IMR-90 (cell line): Measurements from ENCODE around the gene DOCK4. TPM values are rescaled to one million over a fixed set of nuclear protein-coding genes. Genes with fewer than 3 reads are reported as not detected.

ENCODE experiments used
- ATAC-seq: fragments of 200-7000 bp; cut with Tn5 transposase; 2 replicates; pipeline ENCODE4 v1.9.1; 2020; ENCODE audit warnings: low read depth, mild to moderate bottlenecking, moderate library complexity
- BruUV-seq: library from RNA; stranded (reverse); fragments of 400-500 nt; replicated peaks from 2 replicates; lab custom pipeline; 2021; lab: Mats Ljungman, UMichigan
- CTCF ChIA-PET: fragments of 300-600 bp; formaldehyde crosslinking; extraction: SDS; loops from one replicate; lab custom pipeline; 2021; ENCODE audit warnings: antibody characterized with exemption; lab: Yijun Ruan, JAX
- POLR2A ChIA-PET: fragments of 300-600 bp; sonication (Branson Sonifier 250); formaldehyde crosslinking; loops from one replicate; lab custom pipeline; 2022; ENCODE audit warnings: antibody characterized with exemption; ENCODE audit not compliant: unreplicated experiment; lab: Charles Lee
- DNase-seq: peaks from one replicate; pipeline ENCODE4 v3.0.0; 2013
- H2AFZ ChIP-seq: replicated peaks from 2 replicates; pipeline ENCODE3; 2013; ENCODE audit warnings: low read length, mild to moderate bottlenecking; ENCODE audit not compliant: poor library complexity
- H2AK5ac ChIP-seq: 2 replicates; pipeline ENCODE4 v1.6.1; 2013; ENCODE audit warnings: low read depth, low read length, inconsistent platforms
- H2AK9ac ChIP-seq: replicated peaks from 2 replicates; pipeline ENCODE3; 2013; ENCODE audit warnings: mild to moderate bottlenecking, low read depth, low read length, moderate library complexity; ENCODE audit not compliant: poor library complexity
- H2BK120ac ChIP-seq: 2 replicates; pipeline ENCODE4 v1.6.1; 2013; ENCODE audit warnings: low read depth, low read length, inconsistent platforms
- H2BK15ac ChIP-seq: 3 replicates; pipeline ENCODE4 v1.6.1; 2013; ENCODE audit warnings: low read depth, low read length, inconsistent platforms
- H2BK20ac ChIP-seq: 2 replicates; pipeline ENCODE4 v1.6.1; 2013; ENCODE audit warnings: low read depth, mild to moderate bottlenecking, inconsistent platforms, low read length, moderate library complexity
- H2BK5ac ChIP-seq: 2 replicates; pipeline ENCODE4 v1.6.1; 2013; ENCODE audit warnings: mild to moderate bottlenecking, low read depth, low read length, inconsistent platforms; ENCODE audit not compliant: poor library complexity, severe bottlenecking
- H3K14ac ChIP-seq: replicated peaks from 2 replicates; pipeline ENCODE4 v1.6.1; 2013; ENCODE audit warnings: low read depth, low read length, inconsistent platforms
- H3K18ac ChIP-seq: 2 replicates; pipeline ENCODE4 v1.6.1; 2013; ENCODE audit warnings: low read depth, low read length, control low read depth
- H3K23ac ChIP-seq: 2 replicates; pipeline ENCODE4 v1.6.1; 2013; ENCODE audit warnings: low read depth, low read length, inconsistent platforms
- H3K27ac ChIP-seq: 2 replicates; pipeline ENCODE4 v1.5.1; 2013; ENCODE audit warnings: mild to moderate bottlenecking, control low read depth, low read length; ENCODE audit not compliant: insufficient read depth
- H3K27me3 ChIP-seq: 2 replicates; pipeline ENCODE4 v1.6.1; 2013; ENCODE audit warnings: low read length; ENCODE audit not compliant: control insufficient read depth, insufficient read depth
- H3K36me3 ChIP-seq: 2 replicates; pipeline ENCODE4 v1.6.1; 2013; ENCODE audit warnings: low read length, mixed read lengths; ENCODE audit not compliant: control insufficient read depth, insufficient read depth
- H3K4ac ChIP-seq: 2 replicates; pipeline ENCODE4 v1.6.1; 2013; ENCODE audit warnings: low read depth, low read length, inconsistent platforms
- H3K4me1 ChIP-seq: 2 replicates; pipeline ENCODE4 v1.6.1; 2013; ENCODE audit warnings: low read length, mixed read lengths; ENCODE audit not compliant: control insufficient read depth, insufficient read depth
- H3K4me2 ChIP-seq: 2 replicates; pipeline ENCODE4 v1.6.1; 2013; ENCODE audit warnings: low read depth, mild to moderate bottlenecking, control low read depth, low read length, moderate library complexity
- H3K4me3 ChIP-seq: 2 replicates; pipeline ENCODE4 v1.5.1; 2013; ENCODE audit warnings: low read depth, mild to moderate bottlenecking, control low read depth, low read length, moderate library complexity; ENCODE audit not compliant: insufficient read depth
- H3K56ac ChIP-seq: 2 replicates; pipeline ENCODE4 v1.6.1; 2013; ENCODE audit warnings: low read length, inconsistent platforms; ENCODE audit not compliant: insufficient read depth; ENCODE audit errors: extremely low read depth
- H3K79me1 ChIP-seq, 2 experiments: 2 replicates each; pipeline ENCODE4 v1.6.1; 2013; ENCODE audit warnings: low read length in 2 of 2, inconsistent platforms in 1 of 2, low read depth in 1 of 2
- H3K9ac ChIP-seq: 2 replicates; pipeline ENCODE4 v1.6.1; 2013; ENCODE audit warnings: low read depth, low read length, control low read depth
- H3K9me1 ChIP-seq: 2 replicates; pipeline ENCODE4 v1.6.1; 2013; ENCODE audit warnings: low read length, inconsistent platforms; ENCODE audit not compliant: insufficient read depth
- H3K9me3 ChIP-seq: 2 replicates; pipeline ENCODE4 v1.6.1; 2013; ENCODE audit warnings: low read length; ENCODE audit not compliant: control insufficient read depth, insufficient read depth
- H4K20me1 ChIP-seq: 2 replicates; pipeline ENCODE4 v1.6.1; 2013; ENCODE audit warnings: low read length, inconsistent platforms; ENCODE audit not compliant: insufficient read depth
- H4K5ac ChIP-seq: 2 replicates; pipeline ENCODE4 v1.6.1; 2013; ENCODE audit warnings: mild to moderate bottlenecking, low read depth, low read length, control low read depth
- H4K8ac ChIP-seq, 2 experiments: 2 replicates each; pipeline ENCODE4 v1.6.1; 2013; ENCODE audit warnings: low read depth in 2 of 2, low read length in 2 of 2, control low read depth in 1 of 2, inconsistent platforms in 1 of 2
- H4K91ac ChIP-seq: 2 replicates; pipeline ENCODE4 v1.6.1; 2013; ENCODE audit warnings: low read depth, low read length, inconsistent platforms; ENCODE audit not compliant: insufficient read depth
- BHLHE40 ChIP-seq: fragments of 150-350 bp; IDR thresholded peaks from 2 replicates; pipeline ENCODE4 v1.6.1; 2016; ENCODE audit warnings: mild to moderate bottlenecking, low read depth, low read length
- CTCF ChIP-seq: conservative IDR thresholded peaks from 2 replicates; pipeline ENCODE4 v1.5.1; 2012; ENCODE audit warnings: mild to moderate bottlenecking, low read depth, low read length, improper control_type of control experiment
- ELK1 ChIP-seq: fragments of 150-350 bp; IDR thresholded peaks from 2 replicates; pipeline ENCODE4 v1.6.1; 2016; ENCODE audit warnings: low read depth, mild to moderate bottlenecking, low read length, moderate library complexity, borderline replicate concordance
- FOS ChIP-seq: fragments of 150-350 bp; IDR thresholded peaks from 2 replicates; pipeline ENCODE4 v1.6.1; 2016; ENCODE audit warnings: low read depth, low read length
- MAFK ChIP-seq: IDR thresholded peaks from 2 replicates; pipeline ENCODE4 v1.6.1; 2012; ENCODE audit warnings: low read depth, low read length, improper control_type of control experiment
- MAZ ChIP-seq: IDR thresholded peaks from 2 replicates; pipeline ENCODE4 v1.6.1; 2012; ENCODE audit warnings: low read depth, mild to moderate bottlenecking, low read length, improper control_type of control experiment, moderate library complexity, borderline replicate concordance
- MXI1 ChIP-seq: IDR thresholded peaks from 2 replicates; pipeline ENCODE4 v1.6.1; 2012; ENCODE audit warnings: low read depth, mild to moderate bottlenecking, low read length, moderate library complexity, borderline replicate concordance
- NFE2L2 ChIP-seq: fragments of 150-350 bp; IDR thresholded peaks from 2 replicates; pipeline ENCODE4 v1.6.1; 2016; ENCODE audit warnings: low read depth, mild to moderate bottlenecking, low read length
- POLR2A ChIP-seq: IDR thresholded peaks from 2 replicates; pipeline ENCODE4 v1.6.1; 2012; ENCODE audit warnings: mild to moderate bottlenecking, low read depth, low read length
- RAD21 ChIP-seq: IDR thresholded peaks from 2 replicates; pipeline ENCODE4 v1.6.1; 2012; ENCODE audit warnings: low read length, improper control_type of control experiment
- RCOR1 ChIP-seq: IDR thresholded peaks from 2 replicates; pipeline ENCODE4 v1.6.1; 2012; ENCODE audit warnings: mild to moderate bottlenecking, low read length, improper control_type of control experiment; ENCODE audit not compliant: insufficient replicate concordance
- RFX5 ChIP-seq: IDR thresholded peaks from 2 replicates; pipeline ENCODE4 v1.8.0; 2012; ENCODE audit warnings: low read depth, mild to moderate bottlenecking, low read length, moderate library complexity
- SMC3 ChIP-seq: fragments of 150-350 bp; IDR thresholded peaks from 2 replicates; pipeline ENCODE4 v1.6.1; 2016; ENCODE audit warnings: low read depth, mild to moderate bottlenecking, antibody characterized with exemption, low read length, moderate library complexity
- WGBS, 2 experiments: methylation state at CpG; one replicate each; pipeline versions ENCODE4 v1.1.5 to v1.1.7; 2013; ENCODE audit warnings: missing lambda C conversion rate in 2 of 2; ENCODE audit not compliant: insufficient read length in 1 of 2; ENCODE audit errors: extremely low coverage in 2 of 2; 5-methylcytosine and 5-hydroxymethylcytosine counted together
- dilution Hi-C: fragments of 300-500 bp; cut with HindIII; formaldehyde crosslinking; loops from one replicate; pipeline ENCODE4 v1.14.3; 2018; ENCODE audit warnings: low sequenced_read_pairs; ENCODE audit not compliant: unreplicated experiment
- in situ Hi-C: fragments of 300-500 bp; cut with MboI; formaldehyde crosslinking; loops from 3 replicates; pipeline ENCODE4 v1.14.3; 2019; ENCODE audit warnings: low sequenced_read_pairs, inconsistent platforms, mixed read lengths
- intact Hi-C: fragments of 100-400 bp; cut with micrococcal nuclease; formaldehyde crosslinking; loops from 2 replicates; pipeline ENCODE4 v1.10.0; 2022
- polyA plus RNA-seq, 3 experiments: library from polyadenylated mRNA; depleted of rRNA; stranded (reverse); fragments of >200 nt; gene quantifications; 2 replicates each; pipeline ENCODE4 v1.2.3, GENCODE V29; 2012; ENCODE audit warnings: low replicate concordance in 1 of 3
- total RNA-seq: library from RNA; depleted of rRNA; stranded (reverse); fragments of >200 nt; gene quantifications from 2 replicates; pipeline ENCODE4 v1.2.3, GENCODE V29; 2012

The DOCK4 gene
- total and polyA plus RNA-seq, 2 of the 4 experiments (the other 2 are of a cell fraction): 4.4 to 12.2 TPM

- no TSS peak for BruUV-seq
- Histone ChIP-seq H3K27me3 (no peaks in the 10 kb centered on the region), H3K9me1 (no peaks in the 10 kb centered on the region), H2AK5ac (no peak overlapping the region), H4K91ac (no peak overlapping the region), H3K4me3 (no peak overlapping the region), H4K5ac (no peak overlapping the region), H3K56ac (no peak overlapping the region), H3K9me3 (no peaks in the 10 kb centered on the region), H3K4me1 (0 out of 2 replicates have a peak, but pooled peaks cover 2% of the 10 kb centered on the region), H3K4ac (no peak overlapping the region), H2BK5ac (no peak overlapping the region), H3K18ac (no peak overlapping the region), H3K9ac (no peak overlapping the region), H2BK15ac (no peak overlapping the region), H3K79me1 (no peaks in the 10 kb centered on the region), H2BK120ac (no peak overlapping the region), H3K27ac (no peak overlapping the region), H3K36me3 (peaks cover 16% of the 10 kb centered on the region), H4K20me1 (no peaks in the 10 kb centered on the region), H3K14ac (no peak overlapping the region), H2AFZ (no peak overlapping the region), H2BK20ac (no peak overlapping the region), H2AK9ac (no peak overlapping the region), H4K8ac (no peak overlapping the region), H3K4me2 (no peak overlapping the region), H3K23ac (no peak overlapping the region)
- ChIA-PET POLR2A (no interaction called here), CTCF (interaction anchor here (0.6 to 1.5 kb wide), 3 partner anchors 9 to 712 kb away, joined by 3 to 7 read pairs (median 3); no protein-coding TSS in a partner anchor)
- in situ Hi-C loops (loop anchor here (10.0 kb wide), 2 partner anchors 411 to 641 kb away; partner anchors contain the start of gene LRRN3), intact Hi-C loops (loop anchor here (1.0 to 2.0 kb wide), 3 partner anchors 250 to 647 kb away; no protein-coding TSS in a partner anchor), dilution Hi-C loops (no loop called here)
- ATAC-seq (peak; percentile 93), DNase-seq (peak; percentile 77)
- 100% methylated on average over 1 of the region's 11 CpGs; no CpG with 5 or more reads in 1 of the 2 experiments for WGBS, 2 experiments
- TF ChIP-seq NFE2L2 (no peak), POLR2A (no peak), MAFK (no peak), ELK1 (no peak), MXI1 (no peak), RAD21 (peak; percentile 90), CTCF (peak; percentile 85), FOS (peak; percentile 47; the same call in 1 of the 2 replicates), SMC3 (peak; percentile 63), MAZ (no peak), RCOR1 (no peak), RFX5 (no peak), BHLHE40 (no peak)
Observed at GRCh38 chr7:111735661-111736551, 470.3 kb downstream of the DOCK4 start.
